Sigmoid colon (tissue), 7 donors: ENCODE results near the gene LRRC36. TPM values are rescaled to one million over a fixed set of nuclear protein-coding genes. Genes with fewer than 3 reads are reported as not detected.

Source experiments
- DNase-seq: peaks from one replicate; pipeline ENCODE4 v3.0.0-alpha.2; 2019
- H3K27ac ChIP-seq, 4 donors: fragments of 200-600 bp; sonication (generic); one replicate each; pipeline ENCODE4 v1.5.1; 2016 to 2019; ENCODE audit warnings: mild to moderate bottlenecking in 1 of 4
- H3K27me3 ChIP-seq, 3 donors: fragments of 200-600 bp; sonication (generic); one replicate each; pipeline ENCODE4 v1.5.1; 2019; ENCODE audit warnings: mild to moderate bottlenecking in 1 of 3
- H3K36me3 ChIP-seq, 4 donors: fragments of 200-600 bp; sonication (generic); one replicate each; pipeline ENCODE4 v1.5.1; 2016 to 2019
- H3K4me1 ChIP-seq, 4 donors: fragments of 200-600 bp; sonication (generic); one replicate each; pipeline ENCODE4 v1.5.1; 2017 to 2019
- H3K4me3 ChIP-seq, 4 donors: fragments of 200-600 bp; sonication (generic); one replicate each; pipeline ENCODE4 v1.5.1; 2017 to 2019; ENCODE audit warnings: mild to moderate bottlenecking in 2 of 4, moderate library complexity in 1 of 4
- H3K9me3 ChIP-seq, 4 donors: fragments of 200-600 bp in 3 of 4; sonication (generic) in 3 of 4; one replicate each; pipeline versions ENCODE4 v1.5.1 to v1.6.1; 2013 to 2019
- EP300 ChIP-seq, 4 donors: sonication (generic); formaldehyde crosslinking; IDR thresholded peaks; one replicate each; pipeline ENCODE4 v1.6.1; 2017; ENCODE audit warnings: antibody characterized with exemption in 4 of 4
- POLR2A ChIP-seq, 2 donors: fragments of 450-650 bp; IDR thresholded peaks; one replicate each; pipeline ENCODE4 v1.6.1; 2016; ENCODE audit warnings: antibody characterized with exemption in 2 of 2, mild to moderate bottlenecking in 2 of 2, moderate library complexity in 2 of 2
- POLR2AphosphoS5 ChIP-seq, 4 donors: sonication (generic); formaldehyde crosslinking; IDR thresholded peaks; one replicate each; pipeline ENCODE4 v1.6.1; 2017; ENCODE audit warnings: antibody characterized with exemption in 4 of 4
- WGBS, 2 donors: extraction: QIAGEN DNeasy Blood & Tissue Kit; methylation state at CpG; one replicate each; pipeline ENCODE4 v1.1.7; 2013; 5-methylcytosine and 5-hydroxymethylcytosine counted together
- intact Hi-C: fragments of 100-400 bp; cut with DNase I; formaldehyde crosslinking; loops from one replicate; pipeline ENCODE4 v1.15.1; 2023
- polyA plus RNA-seq, 3 donors: library from polyadenylated mRNA; stranded (reverse); fragments of 200-250 nt; gene quantifications; one replicate each; pipeline ENCODE4 v1.2.3, GENCODE V29; 2013
- small RNA-seq, 3 donors: library from RNA; depleted of rRNA; stranded (forward); fragments of <200 nt; gene quantifications; one replicate each; pipeline ENCODE3, GENCODE V24; 2016
- total RNA-seq, 4 donors: library from RNA; depleted of rRNA; stranded (reverse); fragments of >200 nt; gene quantifications; one replicate each; pipeline ENCODE4 v1.1.0, GENCODE V29; 2016
- TF ChIP-seq, protein P1 (sequence below), 4 experiments: fragments of 450-650 bp in 3 of 4; fragments of 200-600 bp in 1 of 4; IDR thresholded peaks; one replicate each; pipeline ENCODE4 v1.5.1; 2016 to 2019; ENCODE audit warnings: antibody characterized with exemption in 4 of 4, mild to moderate bottlenecking in 3 of 4, moderate library complexity in 2 of 4
- donor health status: healthy with polysubstance abuse.
- donor health status: Bipolar disorder and iron deficiency.
- donor health status: healthy.

LRRC36 gene
- total and polyA plus RNA-seq, 7 donors, result 0.55 to 0.74 TPM; not detected in 5

DNA sequence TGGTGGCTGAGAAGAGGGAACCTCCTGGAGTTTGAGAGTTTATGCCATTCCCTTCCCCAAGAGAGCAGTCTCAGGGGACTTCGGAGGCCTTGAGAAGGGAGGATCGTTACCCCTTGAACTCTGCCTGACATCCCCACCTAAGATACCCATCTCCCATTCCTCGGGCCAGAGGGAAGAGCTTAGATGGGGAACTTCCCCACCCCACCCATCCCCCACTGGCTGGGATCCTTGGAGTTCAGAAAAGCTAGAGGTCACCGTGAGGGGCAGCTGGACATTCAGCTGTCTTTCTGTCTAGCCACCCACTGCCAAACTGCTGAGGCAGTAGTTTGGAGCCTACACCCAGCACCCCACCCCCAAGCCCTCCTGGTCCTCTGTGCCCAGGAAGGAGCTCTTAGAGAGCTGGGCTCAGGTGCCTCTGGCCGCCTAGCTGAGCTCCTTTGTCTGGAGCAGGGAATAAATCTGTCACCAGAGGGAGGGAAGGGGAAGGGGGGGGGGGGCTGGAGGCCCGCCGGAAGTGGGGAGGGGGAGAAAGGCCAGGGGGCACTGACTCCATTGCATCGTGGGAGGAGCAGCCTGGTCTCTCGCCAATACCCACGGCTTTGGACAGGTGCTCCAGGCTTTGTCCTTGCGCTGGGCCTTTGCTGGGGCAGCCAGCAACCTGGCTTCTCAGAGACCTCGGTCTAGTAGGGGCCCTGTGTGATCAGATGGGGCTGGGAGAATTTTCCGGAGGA, 105.3 kb downstream of the LRRC36 start:
- no peak for DNase-seq
- 7 to 35% methylated on average over 13 of the region's 13 CpGs for WGBS, 2 donors
- Histone ChIP-seq H3K9me3 (no peaks in the 10 kb centered on the region), H3K36me3 (peaks cover 0 to 7% (median 0%) of the 10 kb centered on the region in 4 donors), H3K27ac (peak overlapping the region; percentile 32 to 62 (median 59)), H3K4me3 (peak overlapping the region in 3 of 4 donors; percentile 48 to 55 (median 48)), H3K27me3 (peaks cover 6 to 25% (median 11%) of the 10 kb centered on the region in 3 donors), H3K4me1 (peaks cover 0 to 27% (median 26%) of the 10 kb centered on the region in 4 donors)
- intact Hi-C loops, result loop anchor here (2.0 kb wide), 1 partner anchor 23 kb away; no protein-coding TSS in a partner anchor
- TF ChIP-seq, protein P1, sequence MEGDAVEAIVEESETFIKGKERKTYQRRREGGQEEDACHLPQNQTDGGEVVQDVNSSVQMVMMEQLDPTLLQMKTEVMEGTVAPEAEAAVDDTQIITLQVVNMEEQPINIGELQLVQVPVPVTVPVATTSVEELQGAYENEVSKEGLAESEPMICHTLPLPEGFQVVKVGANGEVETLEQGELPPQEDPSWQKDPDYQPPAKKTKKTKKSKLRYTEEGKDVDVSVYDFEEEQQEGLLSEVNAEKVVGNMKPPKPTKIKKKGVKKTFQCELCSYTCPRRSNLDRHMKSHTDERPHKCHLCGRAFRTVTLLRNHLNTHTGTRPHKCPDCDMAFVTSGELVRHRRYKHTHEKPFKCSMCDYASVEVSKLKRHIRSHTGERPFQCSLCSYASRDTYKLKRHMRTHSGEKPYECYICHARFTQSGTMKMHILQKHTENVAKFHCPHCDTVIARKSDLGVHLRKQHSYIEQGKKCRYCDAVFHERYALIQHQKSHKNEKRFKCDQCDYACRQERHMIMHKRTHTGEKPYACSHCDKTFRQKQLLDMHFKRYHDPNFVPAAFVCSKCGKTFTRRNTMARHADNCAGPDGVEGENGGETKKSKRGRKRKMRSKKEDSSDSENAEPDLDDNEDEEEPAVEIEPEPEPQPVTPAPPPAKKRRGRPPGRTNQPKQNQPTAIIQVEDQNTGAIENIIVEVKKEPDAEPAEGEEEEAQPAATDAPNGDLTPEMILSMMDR (IDR thresholded peaks at IDR 0.05), result no peak
- TF ChIP-seq POLR2A (IDR thresholded peaks at IDR 0.05) (no peak), EP300 (IDR thresholded peaks at IDR 0.05) (no peak), POLR2AphosphoS5 (IDR thresholded peaks at IDR 0.05) (no peak)

DNA sequence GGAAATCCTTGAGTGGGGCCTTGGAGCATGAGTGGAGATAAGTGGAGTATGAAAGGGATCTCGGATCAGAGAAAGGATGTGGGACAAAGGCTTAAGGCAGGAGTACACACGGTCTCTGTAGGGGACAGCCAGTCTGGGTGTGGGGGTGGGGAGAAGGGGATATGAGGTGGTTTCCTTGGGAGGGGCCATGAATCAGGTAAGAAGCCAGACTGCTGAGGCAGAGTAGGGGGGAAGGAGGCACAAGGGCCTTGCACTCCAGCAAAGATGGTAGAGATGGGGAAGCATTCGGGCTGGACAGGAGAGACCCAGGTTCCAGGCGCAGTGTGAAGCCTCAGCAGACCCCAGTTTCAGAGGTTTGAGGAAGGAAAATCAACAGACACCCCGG, 105.9 kb downstream of the LRRC36 start:
- H3K27ac ChIP-seq, result no peak overlapping the region
- intact Hi-C loops, result loop anchor here (2.0 kb wide), 1 partner anchor 22 kb away; no protein-coding TSS in a partner anchor
- 30 to 63% methylated on average over 5 of the region's 5 CpGs for WGBS, 2 donors
- no peaks in the 10 kb centered on the region for H3K9me3 ChIP-seq
- H3K4me3 ChIP-seq, result peak overlapping the region in 1 of 4 donors; percentile 48
- no peak for DNase-seq
- TF ChIP-seq EP300 (IDR thresholded peaks at IDR 0.05) (no peak), POLR2AphosphoS5 (IDR thresholded peaks at IDR 0.05) (no peak), POLR2A (IDR thresholded peaks at IDR 0.05) (no peak)
- TF ChIP-seq, protein P1 (IDR thresholded peaks at IDR 0.05), result no peak
- H3K36me3 ChIP-seq, result peaks cover 0 to 12% (median 3%) of the 10 kb centered on the region in 4 donors
- H3K4me1 ChIP-seq, result peaks cover 0 to 27% (median 26%) of the 10 kb centered on the region in 4 donors
- peaks cover 6 to 22% (median 11%) of the 10 kb centered on the region in 3 donors for H3K27me3 ChIP-seq

DNA sequence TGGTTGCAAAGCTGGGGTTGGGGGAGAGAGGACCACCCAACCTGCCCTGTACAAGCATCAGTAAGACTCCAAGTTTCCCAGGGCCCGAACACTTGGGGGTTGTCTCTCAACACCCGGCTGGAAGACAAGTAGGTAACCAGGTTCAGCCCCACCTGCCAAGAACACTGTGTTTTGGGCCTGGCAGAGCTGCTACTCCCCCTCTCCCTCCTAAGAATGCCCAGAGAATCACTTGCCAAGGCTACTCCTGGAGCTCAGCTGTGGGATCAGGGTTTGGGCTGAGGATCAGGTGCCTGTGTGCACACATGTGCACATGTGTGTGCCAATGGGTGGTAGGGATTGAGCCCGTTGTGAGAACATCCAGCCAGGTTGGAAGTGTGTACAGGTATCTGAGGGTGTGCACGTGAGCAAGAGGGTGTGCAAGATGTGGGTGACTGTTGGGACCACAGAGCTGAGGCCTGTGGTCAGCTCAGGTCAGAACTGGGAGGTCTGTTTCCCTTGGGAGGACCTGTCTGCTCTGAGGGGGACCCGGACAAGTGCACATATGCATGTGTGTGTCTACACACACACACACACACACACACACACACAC, 106.6 kb downstream of the LRRC36 start:
- H3K9me3 ChIP-seq, result no peaks in the 10 kb centered on the region
- no peak overlapping the region for H3K4me3 ChIP-seq
- peaks cover 0 to 19% (median 10%) of the 10 kb centered on the region in 4 donors for H3K36me3 ChIP-seq
- intact Hi-C loops, result loop anchor here (2.0 kb wide), 1 partner anchor 22 kb away; no protein-coding TSS in a partner anchor
- H3K27me3 ChIP-seq, result peaks cover 6 to 17% (median 11%) of the 10 kb centered on the region in 3 donors
- TF ChIP-seq, protein P1 (IDR thresholded peaks at IDR 0.05), result no peak
- TF ChIP-seq EP300 (IDR thresholded peaks at IDR 0.05) (no peak), POLR2AphosphoS5 (IDR thresholded peaks at IDR 0.05) (no peak), POLR2A (IDR thresholded peaks at IDR 0.05) (no peak)
- WGBS, 2 donors, result 60 to 86% methylated on average over 5 of the region's 5 CpGs
- H3K27ac ChIP-seq, result no peak overlapping the region
- peaks cover 0 to 25% (median 24%) of the 10 kb centered on the region in 4 donors for H3K4me1 ChIP-seq
- no peak for DNase-seq

Small RNA genes lying within 50 kb of the gene (small RNA-seq; reads per million reads assigned to genes)
- 0 reads per million in 3 donors for gene RNU1-123P

Other genes with a start within 250 kb of the LRRC36 start
- gene PHAF1, start 216.9 kb upstream of the LRRC36 start, total RNA-seq, result 10 to 100 TPM; 11.4 to 16.3 (median 14.0) TPM
- 1 to 10 TPM; 8.9 to 9.7 (median 9.0) TPM for gene PHAF1, start 216.9 kb upstream of the LRRC36 start, polyA plus RNA-seq
- gene B3GNT9, start 175.8 kb upstream of the LRRC36 start, total RNA-seq, result 10 to 100 TPM in 3 of 4 donors, 1 to 10 TPM in 1; 8.7 to 18.8 (median 12.2) TPM
- gene B3GNT9, start 175.8 kb upstream of the LRRC36 start, polyA plus RNA-seq, result 1 to 10 TPM in 2 of 3 donors, under 1 TPM in 1; 0.46 to 4.9 (median 1.2) TPM
- gene TRADD, start 166.9 kb upstream of the LRRC36 start, total RNA-seq, result 10 to 100 TPM; 16.1 to 23.2 (median 19.6) TPM
- 10 to 100 TPM; 23.4 to 30.2 (median 26.4) TPM for gene TRADD, start 166.9 kb upstream of the LRRC36 start, polyA plus RNA-seq
- 10 to 100 TPM in 2 of 4 donors, 1 to 10 TPM in 2; 7.5 to 11.8 (median 9.7) TPM for gene FBXL8, start 166.9 kb upstream of the LRRC36 start, total RNA-seq
- 10 to 100 TPM in 2 of 3 donors, 1 to 10 TPM in 1; 4.9 to 19.1 (median 10.8) TPM for gene FBXL8, start 166.9 kb upstream of the LRRC36 start, polyA plus RNA-seq
- gene HSF4, start 162.1 kb upstream of the LRRC36 start, total RNA-seq, result 100 to 1,000 TPM in 1 of 4 donors, 10 to 100 TPM in 3; 21.2 to 109 (median 25.8) TPM
- 10 to 100 TPM in 1 of 3 donors, 1 to 10 TPM in 2; 1.2 to 17.9 (median 3.6) TPM for gene HSF4, start 162.1 kb upstream of the LRRC36 start, polyA plus RNA-seq
- gene NOL3, start 156.3 kb upstream of the LRRC36 start, total RNA-seq, result 10 to 100 TPM; 23.2 to 36.7 (median 25.9) TPM
- gene NOL3, start 156.3 kb upstream of the LRRC36 start, polyA plus RNA-seq, result 10 to 100 TPM; 12.7 to 23.9 (median 13.2) TPM
- gene MATCAP1, start 142.9 kb upstream of the LRRC36 start, total RNA-seq, result 10 to 100 TPM in 1 of 4 donors, 1 to 10 TPM in 3; 6.6 to 22.2 (median 9.7) TPM
- 10 to 100 TPM in 1 of 3 donors, 1 to 10 TPM in 2; 3.0 to 30.3 (median 4.8) TPM for gene MATCAP1, start 142.9 kb upstream of the LRRC36 start, polyA plus RNA-seq
- gene EXOC3L1, start 136.7 kb upstream of the LRRC36 start, total RNA-seq, result 1 to 10 TPM; 1.1 to 4.4 (median 1.9) TPM
- 1 to 10 TPM; 2.5 to 8.4 (median 5.4) TPM for gene EXOC3L1, start 136.7 kb upstream of the LRRC36 start, polyA plus RNA-seq
- 10 to 100 TPM; 59.9 to 85.9 (median 76.0) TPM for gene E2F4, start 134.7 kb upstream of the LRRC36 start, total RNA-seq
- gene E2F4, start 134.7 kb upstream of the LRRC36 start, polyA plus RNA-seq, result 10 to 100 TPM; 40.0 to 71.0 (median 51.7) TPM
- 1 to 10 TPM in 2 of 4 donors, under 1 TPM in 2; 0.14 to 1.7 (median 1.1) TPM for gene ELMO3, start 127.7 kb upstream of the LRRC36 start, total RNA-seq
- gene ELMO3, start 127.7 kb upstream of the LRRC36 start, polyA plus RNA-seq, result 10 to 100 TPM; 31.8 to 41.8 (median 35.1) TPM
- gene TMEM208, start 99.7 kb upstream of the LRRC36 start, total RNA-seq, result 10 to 100 TPM; 15.3 to 31.4 (median 24.2) TPM
- 100 to 1,000 TPM in 1 of 3 donors, 10 to 100 TPM in 2; 33.0 to 109 (median 36.5) TPM for gene TMEM208, start 99.7 kb upstream of the LRRC36 start, polyA plus RNA-seq
- 10 to 100 TPM in 2 of 4 donors, 1 to 10 TPM in 2; 6.7 to 17.1 (median 11.5) TPM for gene FHOD1, start 79.3 kb upstream of the LRRC36 start, total RNA-seq
- gene FHOD1, start 79.3 kb upstream of the LRRC36 start, polyA plus RNA-seq, result 10 to 100 TPM in 1 of 3 donors, 1 to 10 TPM in 2; 4.8 to 25.2 (median 5.5) TPM
- 1 to 10 TPM in 2 of 4 donors, under 1 TPM in 1, not detected in 1; 0.68 to 6.1 (median 1.1) TPM for gene SLC9A5, start 77.8 kb upstream of the LRRC36 start, total RNA-seq
- under 1 TPM in 2 of 3 donors, not detected in 1; 0.46 to 0.99 TPM for gene SLC9A5, start 77.8 kb upstream of the LRRC36 start, polyA plus RNA-seq
- gene PLEKHG4, start 47.3 kb upstream of the LRRC36 start, total RNA-seq, result 1 to 10 TPM; 1.4 to 6.2 (median 3.7) TPM
- gene PLEKHG4, start 47.3 kb upstream of the LRRC36 start, polyA plus RNA-seq, result 1 to 10 TPM; 3.0 to 7.9 (median 3.5) TPM
- under 1 TPM in 1 of 4 donors, not detected in 3; under 0.01 TPM for gene KCTD19, start 74 bp upstream of the LRRC36 start, total RNA-seq
- under 1 TPM in 1 of 3 donors, not detected in 2; 0.04 TPM for gene KCTD19, start 74 bp upstream of the LRRC36 start, polyA plus RNA-seq
- gene TPPP3, start 66.7 kb downstream of the LRRC36 start, total RNA-seq, result 10 to 100 TPM in 3 of 4 donors, 1 to 10 TPM in 1; 8.1 to 27.4 (median 16.9) TPM
- 10 to 100 TPM in 1 of 3 donors, 1 to 10 TPM in 2; 2.4 to 13.6 (median 8.6) TPM for gene TPPP3, start 66.7 kb downstream of the LRRC36 start, polyA plus RNA-seq
- gene ZDHHC1, start 89.7 kb downstream of the LRRC36 start, total RNA-seq, result 10 to 100 TPM; 12.7 to 18.3 (median 16.1) TPM
- gene ZDHHC1, start 89.7 kb downstream of the LRRC36 start, polyA plus RNA-seq, result 1 to 10 TPM; 4.2 to 6.6 (median 4.4) TPM
- 1 to 10 TPM in 2 of 4 donors, under 1 TPM in 1, not detected in 1; 0.14 to 3.9 (median 1.4) TPM for gene HSD11B2, start 104.3 kb downstream of the LRRC36 start, total RNA-seq
- 100 to 1,000 TPM in 1 of 3 donors, 10 to 100 TPM in 2; 88.3 to 353 (median 90.4) TPM for gene HSD11B2, start 104.3 kb downstream of the LRRC36 start, polyA plus RNA-seq
- gene ATP6V0D1, start 154.3 kb downstream of the LRRC36 start, total RNA-seq, result 100 to 1,000 TPM in 2 of 4 donors, 10 to 100 TPM in 2; 70.3 to 112 (median 93.6) TPM
- 100 to 1,000 TPM; 214 to 287 (median 231) TPM for gene ATP6V0D1, start 154.3 kb downstream of the LRRC36 start, polyA plus RNA-seq
- not detected for gene AGRP, start 156.7 kb downstream of the LRRC36 start, total RNA-seq
- gene AGRP, start 156.7 kb downstream of the LRRC36 start, polyA plus RNA-seq, result not detected
- gene RIPOR1, start 202.0 kb downstream of the LRRC36 start, total RNA-seq, result 10 to 100 TPM; 23.9 to 60.9 (median 35.2) TPM
- 10 to 100 TPM; 10.2 to 26.7 (median 11.8) TPM for gene RIPOR1, start 202.0 kb downstream of the LRRC36 start, polyA plus RNA-seq
- 10 to 100 TPM; 29.2 to 45.7 (median 35.8) TPM for gene CTCF, start 235.7 kb downstream of the LRRC36 start, total RNA-seq
- gene CTCF, start 235.7 kb downstream of the LRRC36 start, polyA plus RNA-seq, result 10 to 100 TPM; 25.8 to 28.8 (median 27.5) TPM